Activated CD8-positive, alpha-beta T cell treated with anti-CD3 and anti-CD28 coated beads for 36 hours (primary cell): Measurements from ENCODE around the gene VENTX. TPM values are rescaled to one million over a fixed set of nuclear protein-coding genes. Genes with fewer than 3 reads are reported as not detected.
"Not testable (repeated sequence)": the region's sequence is repeated elsewhere in the genome, so short reads cannot be mapped to it uniquely, and the experiment has no call there.

Experiments used
- ATAC-seq: fragments of 200-7000 bp; cut with Tn5 transposase; one replicate; pipeline ENCODE4 v1.10.0; 2021; ENCODE audit warnings: mild to moderate bottlenecking, moderate library complexity
- CTCF ChIA-PET: fragments of 350-600 bp; sonication (Branson Sonifier 250); formaldehyde crosslinking; loops from one replicate; lab custom pipeline; 2021; ENCODE audit warnings: antibody characterized with exemption; lab: Charles Lee
- POLR2A ChIA-PET: fragments of 350-600 bp; sonication (Branson Sonifier 250); formaldehyde crosslinking; loops from one replicate; lab custom pipeline; 2021; ENCODE audit warnings: antibody characterized with exemption; lab: Charles Lee
- DNase-seq: peaks from one replicate; pipeline ENCODE4 v3.0.0-alpha.2; 2020
- H3K27ac Mint-ChIP-seq: one replicate; pipeline ENCODE4 v1.8.0; 2021; ENCODE audit warnings: mild to moderate bottlenecking, mixed read lengths
- H3K27me3 Mint-ChIP-seq: one replicate; pipeline ENCODE4 v1.8.0; 2021; ENCODE audit warnings: mixed read lengths
- H3K36me3 Mint-ChIP-seq: one replicate; pipeline ENCODE4 v1.8.0; 2021; ENCODE audit warnings: low read depth, mixed read lengths
- H3K4me1 Mint-ChIP-seq: one replicate; pipeline ENCODE4 v1.8.0; 2021; ENCODE audit warnings: low read depth, mixed read lengths
- H3K4me3 Mint-ChIP-seq: one replicate; pipeline ENCODE4 v1.8.0; 2021; ENCODE audit warnings: mild to moderate bottlenecking, moderate library complexity, mixed read lengths
- H3K9me3 Mint-ChIP-seq: one replicate; pipeline ENCODE4 v1.8.0; 2021; ENCODE audit warnings: mixed read lengths
- intact Hi-C: fragments of 100-400 bp; cut with micrococcal nuclease; formaldehyde crosslinking; loops from one replicate; pipeline ENCODE4 v1.10.0; 2022
- total RNA-seq, 2 experiments: library from RNA; stranded (reverse); gene quantifications; one replicate each; pipeline ENCODE4 v1.2.3, GENCODE V29; 2021
- TF ChIP-seq, protein P1 (sequence below): fragments of 200-600 bp; IDR thresholded peaks from one replicate; pipeline ENCODE4 v1.8.0; 2022; ENCODE audit warnings: antibody characterized with exemption, mild to moderate bottlenecking

The VENTX gene
- total RNA-seq, 2 experiments from 2014 or later, result 0.09 TPM; not detected in 1

GRCh38 chr10:133230387-133231195, 7.1 kb upstream of the VENTX start:
- DNase-seq (peak; percentile 29), ATAC-seq (no peak)
- POLR2A ChIA-PET, result interaction anchor here (0.8 kb wide), 1 partner anchor 26 kb away, joined by 3 read pairs; no protein-coding TSS in a partner anchor
- CTCF ChIA-PET, result no interaction called here
- no peak overlapping the region for H3K27ac Mint-ChIP-seq
- no peak overlapping the region for H3K4me3 Mint-ChIP-seq
- peaks cover 20% of the 10 kb centered on the region for H3K4me1 Mint-ChIP-seq
- H3K9me3 Mint-ChIP-seq, result no peaks in the 10 kb centered on the region
- H3K27me3 Mint-ChIP-seq, result peaks cover 54% of the 10 kb centered on the region
- no peaks in the 10 kb centered on the region for H3K36me3 Mint-ChIP-seq
- intact Hi-C loops, result no loop called here
- TF ChIP-seq, protein P1, sequence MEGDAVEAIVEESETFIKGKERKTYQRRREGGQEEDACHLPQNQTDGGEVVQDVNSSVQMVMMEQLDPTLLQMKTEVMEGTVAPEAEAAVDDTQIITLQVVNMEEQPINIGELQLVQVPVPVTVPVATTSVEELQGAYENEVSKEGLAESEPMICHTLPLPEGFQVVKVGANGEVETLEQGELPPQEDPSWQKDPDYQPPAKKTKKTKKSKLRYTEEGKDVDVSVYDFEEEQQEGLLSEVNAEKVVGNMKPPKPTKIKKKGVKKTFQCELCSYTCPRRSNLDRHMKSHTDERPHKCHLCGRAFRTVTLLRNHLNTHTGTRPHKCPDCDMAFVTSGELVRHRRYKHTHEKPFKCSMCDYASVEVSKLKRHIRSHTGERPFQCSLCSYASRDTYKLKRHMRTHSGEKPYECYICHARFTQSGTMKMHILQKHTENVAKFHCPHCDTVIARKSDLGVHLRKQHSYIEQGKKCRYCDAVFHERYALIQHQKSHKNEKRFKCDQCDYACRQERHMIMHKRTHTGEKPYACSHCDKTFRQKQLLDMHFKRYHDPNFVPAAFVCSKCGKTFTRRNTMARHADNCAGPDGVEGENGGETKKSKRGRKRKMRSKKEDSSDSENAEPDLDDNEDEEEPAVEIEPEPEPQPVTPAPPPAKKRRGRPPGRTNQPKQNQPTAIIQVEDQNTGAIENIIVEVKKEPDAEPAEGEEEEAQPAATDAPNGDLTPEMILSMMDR, result no peak

DNA sequence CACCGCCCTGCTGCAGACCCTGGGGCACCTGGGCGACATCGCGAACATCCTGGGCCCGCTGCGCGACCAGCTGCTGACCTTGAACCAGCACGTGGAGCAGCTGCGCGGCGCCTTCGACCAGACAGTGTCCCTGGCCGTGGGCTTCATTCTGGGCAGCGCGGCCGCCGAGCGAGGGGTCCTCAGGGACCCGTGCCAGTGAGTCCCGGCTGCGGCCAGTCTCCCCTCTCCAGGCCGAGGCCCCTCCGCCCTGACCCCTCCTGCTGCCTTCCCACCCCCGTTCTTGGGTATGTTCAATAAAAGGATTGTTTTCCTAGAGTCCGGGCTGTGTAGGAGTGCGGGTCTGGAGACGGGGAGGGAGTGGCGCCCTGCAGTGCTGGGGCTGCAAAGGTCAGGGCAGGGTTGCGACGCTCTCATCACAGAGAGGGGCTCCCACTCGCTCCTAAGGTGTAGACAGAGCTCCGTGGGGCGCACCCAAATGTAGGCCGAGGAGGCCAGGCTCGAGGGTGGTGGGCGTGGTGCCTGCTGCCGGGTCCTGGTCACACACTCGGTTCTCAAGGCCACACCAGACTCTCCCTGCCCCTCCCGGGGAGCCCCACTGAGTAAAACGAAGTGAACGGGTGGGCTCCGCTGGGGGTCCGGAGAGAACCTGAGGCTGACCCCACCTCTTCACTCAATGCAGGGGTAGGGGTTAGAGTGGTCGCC, 6.3 kb upstream of the VENTX start:
- CTCF ChIA-PET, result no interaction called here

DNA sequence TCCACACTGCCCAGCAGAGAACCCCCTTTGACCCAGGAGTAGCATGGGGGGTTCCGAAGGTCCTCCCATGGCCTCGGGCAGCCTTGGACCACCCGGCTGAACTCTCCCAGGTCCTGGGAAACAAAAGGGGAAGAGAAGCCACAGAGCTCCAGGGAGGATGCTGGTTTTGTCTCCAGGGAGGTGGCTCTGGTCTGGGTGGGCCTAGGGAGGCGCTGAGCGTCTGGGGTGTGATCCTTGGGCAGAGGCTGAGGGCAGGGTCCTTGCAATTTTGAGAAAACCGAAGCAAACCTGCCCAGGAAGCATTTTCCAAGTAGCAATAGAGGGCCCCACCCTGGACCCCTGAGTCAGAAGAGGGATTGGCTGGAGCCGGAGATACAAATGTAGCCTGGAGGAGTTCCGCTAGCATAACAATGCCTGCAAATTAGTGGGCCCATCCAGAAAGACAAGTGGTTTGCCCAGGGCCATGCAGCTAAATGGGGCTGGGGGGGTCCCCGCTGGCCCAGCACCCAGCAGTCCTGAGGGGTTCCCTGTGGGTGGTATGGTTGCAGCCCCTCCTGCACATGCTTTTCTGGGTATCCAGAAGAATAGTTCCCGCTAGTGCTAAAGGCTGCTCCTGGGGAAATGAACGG, 5.6 kb upstream of the VENTX start:
- Mint-ChIP-seq H3K27ac (no peak overlapping the region), H3K27me3 (peaks cover 44% of the 10 kb centered on the region), H3K4me1 (peaks cover 9% of the 10 kb centered on the region), H3K4me3 (no peak overlapping the region), H3K9me3 (no peaks in the 10 kb centered on the region), H3K36me3 (no peaks in the 10 kb centered on the region)
- POLR2A ChIA-PET, result no interaction called here
- DNase-seq (no peak), ATAC-seq (no peak)
- CTCF ChIA-PET, result no interaction called here
- intact Hi-C loops, result no loop called here
- TF ChIP-seq, protein P1, result no peak

More for the DNA sequence above, 6.3 kb upstream of the VENTX start:
- Mint-ChIP-seq H3K27me3 (peaks cover 50% of the 10 kb centered on the region), H3K36me3 (no peaks in the 10 kb centered on the region), H3K4me3 (no peak overlapping the region), H3K4me1 (peaks cover 12% of the 10 kb centered on the region), H3K27ac (no peak overlapping the region), H3K9me3 (no peaks in the 10 kb centered on the region)
- no peak for ATAC-seq
- DNase-seq, result no peak
- TF ChIP-seq, protein P1, result no peak
- intact Hi-C loops, result no loop called here
- POLR2A ChIA-PET, result interaction anchor here (0.6 to 0.8 kb wide), 2 partner anchors 26 to 638 kb away, joined by 3 read pairs; no protein-coding TSS in a partner anchor

DNA sequence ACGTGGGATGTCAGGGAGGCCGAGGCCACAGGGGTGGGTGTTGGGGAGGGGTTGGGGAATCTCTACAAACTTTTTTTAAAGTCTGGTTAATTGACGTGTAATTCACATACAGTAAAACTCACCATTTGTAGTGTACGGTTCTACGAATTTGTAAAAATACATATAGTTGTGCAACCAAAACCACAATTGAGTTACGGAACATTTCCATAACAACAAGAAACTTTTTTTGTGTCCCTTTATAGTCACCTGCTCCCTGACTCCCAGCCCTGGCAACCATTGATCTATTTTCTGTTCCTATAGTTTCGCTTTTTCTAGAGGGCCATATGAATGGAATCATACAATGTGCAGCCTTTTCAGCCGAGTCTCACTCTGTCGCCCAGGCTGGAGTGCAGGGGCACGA, 2.9 kb upstream of the VENTX start:
- H3K36me3 Mint-ChIP-seq, DNase-seq, CTCF ChIA-PET, POLR2A ChIA-PET, intact Hi-C loops, H3K4me1 Mint-ChIP-seq, H3K27ac Mint-ChIP-seq, H3K9me3 Mint-ChIP-seq: not testable (repeated sequence)
- ATAC-seq, result peak; percentile 29
- Mint-ChIP-seq H3K4me3 (peak overlapping the region; percentile 21), H3K27me3 (peaks cover 42% of the 10 kb centered on the region)

DNA sequence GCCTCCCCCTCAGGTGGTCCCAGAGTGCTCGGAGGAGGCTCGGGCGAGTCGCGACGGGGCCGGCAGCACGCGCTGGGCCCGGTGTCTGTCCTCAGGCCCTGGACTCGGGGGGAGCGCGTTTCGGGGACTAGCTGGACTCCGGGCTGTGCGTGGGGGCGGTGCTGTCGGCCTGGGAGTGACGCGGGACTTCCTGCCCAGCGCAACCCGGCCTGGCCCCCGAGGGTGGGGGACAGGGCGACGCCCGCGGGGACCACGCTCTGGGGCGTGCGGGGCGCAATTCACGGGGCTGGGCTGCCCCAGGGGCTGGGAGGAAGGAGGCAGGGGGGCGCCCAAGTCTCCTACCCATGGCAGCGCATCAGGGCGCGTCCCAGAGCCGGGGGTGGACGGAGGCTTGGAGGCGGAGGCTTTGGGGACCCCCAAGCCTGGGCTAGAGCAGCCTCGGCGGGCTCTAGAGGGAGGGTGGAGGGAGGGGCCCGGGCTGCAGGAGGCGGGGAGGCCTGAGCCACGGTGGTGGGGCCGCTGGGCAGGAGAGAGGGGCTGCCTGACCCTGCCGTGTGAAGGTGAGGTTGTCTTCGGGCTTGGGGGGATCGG, 2.3 kb upstream of the VENTX start:
- DNase-seq (peak; percentile 27), ATAC-seq (peak; percentile 40)
- Mint-ChIP-seq H3K27ac (no peak overlapping the region), H3K4me1 (peaks cover 4% of the 10 kb centered on the region), H3K27me3 (peaks cover 43% of the 10 kb centered on the region), H3K4me3 (peak overlapping the region; percentile 21), H3K36me3 (no peaks in the 10 kb centered on the region), H3K9me3 (no peaks in the 10 kb centered on the region)
- intact Hi-C loops, result no loop called here
- POLR2A ChIA-PET, result no interaction called here
- CTCF ChIA-PET, result no interaction called here
- TF ChIP-seq, protein P1, result no peak
